ENCODE data around the gene RAC3. TPM values are rescaled to one million over a fixed set of nuclear protein-coding genes. Genes with fewer than 3 reads are reported as not detected.

Gene RAC3
- total RNA-seq, 4 donors from 2014 or later: 2.4 to 14.7 (median 5.4) TPM

DNA sequence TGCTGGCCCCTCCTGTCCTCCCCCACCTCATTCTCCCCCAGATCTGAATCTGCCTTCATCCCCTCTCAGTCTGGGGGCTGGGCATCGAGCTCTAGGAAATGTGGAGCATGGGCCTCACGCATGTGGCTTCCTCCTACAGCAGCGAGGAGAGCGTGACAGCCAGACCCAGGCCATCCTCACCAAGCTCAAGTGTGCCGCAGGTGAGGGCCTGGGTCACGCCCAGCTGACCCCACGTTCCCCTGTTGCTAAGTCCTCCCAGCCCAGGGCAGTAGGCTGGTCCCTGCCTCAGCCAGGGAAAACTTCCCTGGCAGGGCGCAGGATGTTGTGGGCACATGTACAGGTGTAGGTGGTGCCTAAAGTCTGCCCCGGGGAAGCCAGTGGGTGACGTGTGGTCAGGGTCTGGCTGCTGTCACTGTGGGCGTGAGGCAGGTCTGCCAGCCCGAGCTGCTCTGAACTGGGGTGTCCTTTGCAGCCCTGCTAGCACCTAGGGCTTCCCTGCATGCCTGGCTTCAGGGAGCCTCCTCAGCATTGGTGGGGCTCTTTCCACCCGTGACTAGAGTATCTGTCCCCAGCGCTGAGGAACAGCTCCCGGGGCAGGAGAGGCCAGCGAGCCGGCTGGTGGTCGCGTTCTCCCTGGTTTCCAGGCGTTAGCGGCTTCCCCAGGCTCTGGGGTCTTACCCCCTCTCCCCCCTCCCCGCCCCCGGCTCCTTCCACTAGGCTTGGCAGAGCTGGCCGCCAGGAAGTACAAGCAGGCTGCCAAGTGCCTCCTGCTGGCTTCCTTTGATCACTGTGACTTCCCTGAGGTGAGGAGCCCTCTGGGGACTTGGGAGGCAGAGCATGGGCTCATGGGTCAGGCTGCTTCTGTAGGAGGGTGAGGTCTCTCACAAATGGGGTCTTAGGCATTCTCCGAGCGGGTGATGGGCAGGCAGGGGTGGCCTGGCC, 23.8 kb downstream of the RAC3 start:
- peaks cover 3 to 39% (median 18%) of the 10 kb centered on the region in 4 donors for H3K4me1 ChIP-seq
- H3K27me3 ChIP-seq: no peaks in the 10 kb centered on the region
- no peaks in the 10 kb centered on the region for H3K9me3 ChIP-seq
- TF ChIP-seq CTCF (IDR thresholded peaks at IDR 0.05) (no peak), POLR2A (IDR thresholded peaks at IDR 0.05) (no peak)
- no peak for DNase-seq (ENCODE audit: low spot score in 2 of 2)
- peaks cover 0 to 76% (median 32%) of the 10 kb centered on the region in 3 donors for H3K36me3 ChIP-seq
- no peak overlapping the region for H3K4me3 ChIP-seq
- H3K27ac ChIP-seq: no peak overlapping the region
- WGBS, 2 donors: 80 to 83% methylated on average over 21 to 22 of the region's 26 CpGs

GRCh38 chr17:82055965-82056728, 24.7 kb downstream of the RAC3 start:
- Histone ChIP-seq H3K4me3 (no peak overlapping the region), H3K27me3 (no peaks in the 10 kb centered on the region), H3K27ac (no peak overlapping the region), H3K9me3 (no peaks in the 10 kb centered on the region), H3K36me3 (peaks cover 0 to 82% (median 39%) of the 10 kb centered on the region in 3 donors), H3K4me1 (peaks cover 3 to 31% (median 14%) of the 10 kb centered on the region in 4 donors)
- no peak for TF ChIP-seq EP300 (IDR thresholded peaks at IDR 0.05)
- no peak for TF ChIP-seq POLR2A (IDR thresholded peaks at IDR 0.05)
- no peak for TF ChIP-seq CTCF (IDR thresholded peaks at IDR 0.05)
- 89 to 91% methylated on average over 20 to 25 of the region's 28 CpGs for WGBS, 2 donors
- no peak for DNase-seq (ENCODE audit: low spot score in 2 of 2)

DNA sequence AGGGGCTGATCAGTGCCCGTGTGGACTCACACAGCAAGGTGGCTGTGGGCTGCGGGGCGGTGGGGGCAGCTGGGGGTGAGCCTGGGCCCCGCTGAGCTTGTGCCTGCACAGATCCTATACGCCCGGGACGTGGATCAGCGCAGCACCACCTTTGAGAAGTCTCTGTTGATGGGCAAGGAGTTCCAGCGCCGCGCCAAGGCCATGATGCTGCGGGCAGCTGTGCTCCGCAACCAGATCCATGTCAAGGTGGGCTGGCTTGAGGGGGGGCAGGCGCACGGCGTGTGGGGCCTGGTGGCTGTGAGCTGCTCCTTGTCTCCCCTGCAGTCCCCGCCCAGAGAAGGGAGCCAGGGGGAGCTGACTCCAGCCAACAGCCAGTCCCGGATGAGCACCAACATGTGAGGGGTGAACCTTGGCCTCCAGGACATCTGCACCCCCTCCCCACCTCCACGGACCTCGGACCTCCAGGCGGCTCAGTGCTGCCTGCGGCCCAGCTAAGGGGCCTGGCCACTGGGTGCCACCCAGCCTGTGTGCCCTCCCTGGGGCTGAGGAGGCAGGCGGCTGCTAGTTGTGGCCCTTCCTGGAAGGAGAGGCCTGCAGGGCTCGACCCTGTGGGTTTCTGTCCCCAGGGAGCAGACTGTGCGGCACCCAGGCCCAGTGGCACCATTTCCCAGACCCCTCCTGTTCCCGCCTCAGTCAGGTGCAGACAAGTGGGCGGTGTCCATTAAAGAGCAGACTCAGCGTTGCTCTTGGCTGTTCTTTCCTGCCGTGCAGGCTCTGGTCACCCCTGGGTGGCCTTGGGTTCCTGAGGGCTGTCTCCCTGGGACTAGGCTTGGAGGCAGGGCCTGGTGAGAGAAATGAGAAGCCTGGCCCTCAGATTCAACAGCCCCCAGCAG, 25.5 kb downstream of the RAC3 start:
- TF ChIP-seq EP300 (IDR thresholded peaks at IDR 0.05): no peak
- TF ChIP-seq POLR2A (IDR thresholded peaks at IDR 0.05): no peak
- no peak for TF ChIP-seq CTCF (IDR thresholded peaks at IDR 0.05)
- DNase-seq (ENCODE audit: low spot score in 2 of 2): no peak
- Histone ChIP-seq H3K4me3 (no peak overlapping the region), H3K27ac (no peak overlapping the region), H3K4me1 (peaks cover 3 to 29% (median 14%) of the 10 kb centered on the region in 4 donors), H3K9me3 (no peaks in the 10 kb centered on the region), H3K27me3 (no peaks in the 10 kb centered on the region), H3K36me3 (peaks cover 0 to 90% (median 42%) of the 10 kb centered on the region in 3 donors)
- WGBS, 2 donors: 64 to 83% methylated on average over 10 to 21 of the region's 29 CpGs

- H3K36me3 ChIP-seq: peaks cover 0 to 100% (median 42%) of the 10 kb centered on the region in 3 donors
- TF ChIP-seq EP300 (IDR thresholded peaks at IDR 0.05) (no peak), CTCF (IDR thresholded peaks at IDR 0.05) (no peak), POLR2A (IDR thresholded peaks at IDR 0.05) (no peak)
- 79 to 88% methylated on average over 14 to 16 of the region's 17 CpGs for WGBS, 2 donors
Measured at GRCh38 chr17:82058230-82058854, 26.9 kb downstream of the RAC3 start.

More at GRCh38 chr17:82058230-82058854, 26.9 kb downstream of the RAC3 start:
- H3K4me3 ChIP-seq: no peak overlapping the region
- no peaks in the 10 kb centered on the region for H3K9me3 ChIP-seq
- no peaks in the 10 kb centered on the region for H3K27me3 ChIP-seq
- no peak for DNase-seq (ENCODE audit: low spot score in 2 of 2)
- no peak overlapping the region for H3K27ac ChIP-seq
- peaks cover 0 to 18% (median 3%) of the 10 kb centered on the region in 4 donors for H3K4me1 ChIP-seq

All from tibial nerve (tissue), 4 donors.